Measurements from ENCODE around the gene BST1. TPM values are rescaled to one million over a fixed set of nuclear protein-coding genes. Genes with fewer than 3 reads are reported as not detected.

BST1 gene, protein sequence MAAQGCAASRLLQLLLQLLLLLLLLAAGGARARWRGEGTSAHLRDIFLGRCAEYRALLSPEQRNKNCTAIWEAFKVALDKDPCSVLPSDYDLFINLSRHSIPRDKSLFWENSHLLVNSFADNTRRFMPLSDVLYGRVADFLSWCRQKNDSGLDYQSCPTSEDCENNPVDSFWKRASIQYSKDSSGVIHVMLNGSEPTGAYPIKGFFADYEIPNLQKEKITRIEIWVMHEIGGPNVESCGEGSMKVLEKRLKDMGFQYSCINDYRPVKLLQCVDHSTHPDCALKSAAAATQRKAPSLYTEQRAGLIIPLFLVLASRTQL
- total RNA-seq: 2.6 TPM
- long read RNA-seq, partial matches to known transcripts: 0 of 4 reads
- long read RNA-seq, other reads (novel, unspliced or antisense): 1 of 4 reads

DNA sequence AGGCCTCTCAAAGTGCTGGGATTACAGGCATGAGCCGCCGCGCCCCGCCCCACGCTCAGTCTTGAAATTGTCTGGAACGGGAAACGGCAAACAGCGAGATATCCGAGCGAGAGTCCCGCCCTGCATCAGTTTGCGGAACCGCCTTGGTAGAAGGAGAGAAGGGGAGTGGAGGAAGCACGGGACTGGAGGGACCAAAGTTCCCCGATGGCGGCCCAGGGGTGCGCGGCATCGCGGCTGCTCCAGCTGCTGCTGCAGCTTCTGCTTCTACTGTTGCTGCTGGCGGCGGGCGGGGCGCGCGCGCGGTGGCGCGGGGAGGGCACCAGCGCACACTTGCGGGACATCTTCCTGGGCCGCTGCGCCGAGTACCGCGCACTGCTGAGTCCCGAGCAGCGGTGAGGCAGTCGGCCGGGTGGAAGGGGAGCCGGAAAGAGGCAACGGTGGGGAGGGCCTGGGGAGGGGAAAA, at the start of gene BST1:
Gene BST1 (plus strand): TSS at position 125 of the 463 bp plus-strand sequence. CDS start 80 bp downstream, at position 205.
- intact Hi-C loops (cut with DNase I): no loop called here
- ATAC-seq (ENCODE audit: poor library complexity) (peak; percentile 88), DNase-seq (peak; percentile 90)

DNA sequence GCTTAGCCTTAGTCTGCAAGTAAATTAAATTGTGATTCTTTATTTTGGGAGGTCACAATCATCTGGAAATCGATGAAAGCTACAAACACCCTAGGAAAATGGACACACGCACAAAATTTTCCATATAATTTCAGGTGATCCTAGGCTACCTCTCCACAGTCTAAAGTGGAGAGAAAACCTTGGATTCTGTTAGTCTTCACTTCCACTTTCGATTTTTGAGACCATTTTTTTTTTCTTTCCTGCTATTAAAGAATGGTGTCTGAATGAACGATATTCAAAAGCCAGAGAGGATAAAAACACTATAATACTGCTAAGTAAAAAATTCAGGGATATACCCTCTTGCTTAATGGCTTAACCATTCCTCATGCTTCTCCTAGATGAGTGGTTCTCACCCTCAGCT, 49.4 kb upstream of the BST1 start:
- ATAC-seq (ENCODE audit: poor library complexity) (no peak), DNase-seq (no peak)
- intact Hi-C loops (cut with DNase I): no loop called here

DNA sequence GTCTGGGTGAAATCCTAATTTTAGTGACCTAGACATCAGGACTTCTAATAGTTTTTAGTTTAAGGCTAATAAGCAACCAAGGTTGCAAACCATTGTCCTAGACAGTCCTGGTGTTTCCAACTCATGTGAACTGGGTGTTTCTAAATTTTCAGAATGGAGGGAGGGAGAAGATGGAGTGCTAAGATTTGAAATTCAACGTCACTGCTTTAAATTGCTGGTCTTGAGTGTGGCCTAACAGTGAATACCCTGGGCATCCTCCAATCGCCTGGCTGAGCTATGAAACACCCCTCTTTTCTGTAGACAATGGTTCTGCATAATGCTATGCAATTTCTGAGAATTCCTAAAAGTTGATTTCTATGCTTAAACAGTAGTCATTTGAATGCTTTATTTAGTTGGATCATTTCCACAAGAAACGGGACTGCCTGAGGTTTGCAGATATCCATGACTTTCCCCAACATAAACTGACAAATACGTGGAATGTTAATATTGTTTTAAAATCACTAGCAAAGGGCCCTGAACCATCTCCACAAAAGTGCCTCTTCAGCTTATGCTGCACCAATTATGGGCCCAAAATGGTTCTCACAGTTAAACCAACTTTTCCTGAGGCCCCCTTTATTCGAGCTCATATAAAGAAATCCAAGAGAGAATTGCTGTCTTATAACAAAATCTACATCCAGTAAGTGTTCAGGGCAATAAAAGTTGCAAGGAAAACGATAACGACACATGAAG, 48.8 kb upstream of the BST1 start:
- intact Hi-C loops (cut with DNase I): no loop called here
- DNase-seq (no peak), ATAC-seq (ENCODE audit: poor library complexity) (peak; percentile 7)

DNA sequence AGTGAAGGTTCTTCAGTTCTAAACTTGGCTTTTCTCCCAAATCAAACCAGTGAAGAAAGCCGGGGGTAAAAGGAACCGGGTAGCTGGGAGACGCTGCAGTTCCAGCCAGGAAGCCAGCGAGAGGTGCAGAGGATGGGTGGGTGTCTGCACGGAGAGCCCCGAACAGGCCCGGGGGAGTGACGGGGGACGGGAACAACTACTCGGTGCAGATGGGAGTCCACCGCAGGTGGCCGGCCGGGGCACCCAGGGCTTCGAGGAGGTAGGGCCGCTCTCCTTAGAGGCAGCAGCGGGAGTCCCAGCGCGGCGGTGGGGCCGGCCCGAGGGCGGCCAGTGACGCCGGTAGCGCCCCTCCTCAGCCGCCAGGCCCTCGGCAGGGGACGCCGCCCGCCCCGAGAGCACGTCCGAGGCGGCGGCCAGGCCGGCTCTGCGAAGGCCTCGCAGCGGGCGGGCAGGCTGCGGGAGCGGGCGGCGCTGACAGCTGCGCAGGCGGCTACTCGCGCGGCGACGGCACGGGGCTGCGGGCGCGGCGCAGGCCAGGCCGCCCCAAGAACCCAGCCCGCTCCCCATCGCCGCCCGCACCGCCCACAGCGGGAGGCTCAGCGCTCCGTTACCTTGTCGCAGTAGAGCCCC, 48.2 kb upstream of the BST1 start:
- DNase-seq: peak; percentile 71
- ATAC-seq (ENCODE audit: poor library complexity): peak; percentile 60
- intact Hi-C loops (cut with DNase I): no loop called here

DNA sequence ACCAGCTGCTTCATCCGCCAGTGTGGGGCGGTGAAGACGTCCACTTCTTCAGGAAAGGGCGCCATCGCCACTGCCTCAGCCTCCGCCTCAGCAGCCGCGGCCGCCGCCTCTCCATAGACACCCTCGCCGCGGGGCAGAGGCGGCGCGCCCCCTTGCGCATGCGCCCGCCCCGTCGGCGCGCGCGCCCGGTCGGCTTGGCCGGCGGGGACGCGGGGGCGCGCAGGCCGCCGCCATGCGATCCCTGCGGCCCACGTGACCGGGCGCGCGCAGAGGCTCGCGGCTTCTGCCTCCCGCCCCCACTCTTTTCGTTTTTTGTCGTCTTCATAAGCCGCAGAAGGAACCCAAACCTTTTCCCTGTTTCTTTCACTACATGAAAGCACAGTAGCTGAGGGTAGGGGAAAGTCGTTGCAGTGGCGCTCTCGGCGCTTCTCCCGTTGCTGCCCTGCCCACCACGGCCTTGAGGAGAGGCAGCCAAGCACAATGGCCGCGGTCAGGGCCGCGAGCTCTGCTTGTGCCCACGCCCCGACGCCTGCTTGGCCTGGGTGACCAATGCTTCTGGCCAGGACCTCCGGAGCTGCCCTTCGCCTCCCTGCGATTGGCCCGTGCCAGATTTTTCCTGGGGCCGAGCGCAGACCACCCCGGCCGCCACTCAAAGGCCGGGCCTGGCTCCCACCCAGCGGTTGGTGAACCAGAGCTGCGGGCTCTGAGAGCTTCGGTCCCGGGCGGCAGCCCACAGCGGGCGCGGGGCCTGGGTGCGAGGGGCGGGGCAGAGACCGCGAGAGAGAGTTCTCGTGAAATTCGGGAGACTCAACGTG, 47.4 kb upstream of the BST1 start, which contains the start of gene FBXL5:
Gene FBXL5 (minus strand): TSS at position 135 of the 815 bp plus-strand sequence. CDS start 70 bp downstream, at position 65.
- intact Hi-C loops (cut with DNase I): no loop called here
- peak; percentile 92 for ATAC-seq (ENCODE audit: poor library complexity)
- DNase-seq: peak; percentile 90

DNA sequence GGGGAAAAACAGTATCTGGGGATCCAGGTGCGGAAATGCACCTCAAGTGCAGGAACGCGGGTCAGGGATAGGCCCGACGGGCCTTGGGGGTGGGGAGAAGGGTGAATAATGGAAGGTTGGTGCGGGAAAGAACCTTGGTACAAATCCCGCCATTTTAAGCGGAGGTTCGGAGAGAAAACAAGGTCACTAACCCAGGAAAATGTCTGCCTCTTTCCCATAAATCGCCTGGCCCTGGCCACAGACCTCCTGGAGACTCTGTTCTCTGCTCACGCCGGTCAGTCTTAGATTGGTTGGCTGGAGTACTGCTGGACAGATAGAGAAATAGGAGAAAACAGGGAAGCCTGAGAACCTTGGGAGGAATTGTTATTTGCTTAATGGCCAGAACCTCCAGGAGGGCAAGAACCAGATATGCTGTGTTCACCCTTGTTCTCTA, 46.8 kb upstream of the BST1 start:
- DNase-seq (peak; percentile 39), ATAC-seq (ENCODE audit: poor library complexity) (peak; percentile 2)
- intact Hi-C loops (cut with DNase I): no loop called here

DNA sequence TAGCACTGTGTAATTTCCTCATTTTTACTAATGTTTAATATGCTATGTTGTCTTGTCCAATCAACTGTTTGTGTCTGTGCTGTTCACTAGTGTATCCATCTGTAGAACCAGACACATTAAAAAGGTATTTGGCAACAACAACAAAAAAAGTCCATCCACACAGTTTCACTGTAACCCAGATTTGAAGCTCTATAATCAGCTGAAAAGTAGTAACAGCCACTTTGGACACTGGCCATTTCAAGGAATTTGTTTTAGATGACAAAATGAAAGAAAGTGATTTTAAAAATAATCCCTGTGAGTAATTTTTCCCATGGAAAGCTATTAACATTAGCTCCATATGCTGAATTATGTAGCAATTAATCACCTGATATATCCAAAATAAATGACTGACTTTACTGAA, 45.5 kb upstream of the BST1 start:
- no peak for DNase-seq
- intact Hi-C loops (cut with DNase I): no loop called here

DNA sequence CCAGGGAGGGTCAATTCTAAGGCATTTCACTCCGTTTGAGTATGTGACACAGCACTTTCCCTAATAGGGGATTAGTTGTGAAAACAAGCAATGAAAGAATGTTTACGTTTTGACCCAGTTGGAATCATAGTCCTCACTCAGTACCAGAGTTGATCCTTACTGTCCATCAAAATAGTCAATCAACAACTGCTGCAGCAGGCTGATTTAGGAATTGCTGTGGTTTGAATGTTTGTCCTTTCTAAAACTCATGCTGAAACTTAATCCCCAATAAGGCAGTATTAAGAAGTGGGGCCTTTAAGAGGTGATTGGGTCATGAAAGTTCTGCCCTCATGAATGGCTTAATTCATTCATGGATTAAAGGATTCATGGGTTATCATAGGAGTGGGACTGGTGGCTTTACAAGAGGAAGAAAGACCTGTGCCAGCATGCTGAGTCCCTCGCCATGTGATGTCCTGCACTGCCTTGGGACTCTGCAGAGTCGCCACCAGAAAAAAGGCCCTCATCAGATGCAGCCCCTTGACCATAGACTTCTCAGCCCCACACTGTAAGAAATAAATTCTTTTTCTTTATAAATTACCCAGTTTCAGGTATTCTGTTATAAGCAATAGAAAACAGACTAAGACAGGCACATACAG, 44.6 kb upstream of the BST1 start:
- no peak for ATAC-seq (ENCODE audit: poor library complexity)
- intact Hi-C loops (cut with DNase I): no loop called here
- DNase-seq: no peak

More for the DNA sequence above, 45.5 kb upstream of the BST1 start:
- ATAC-seq (ENCODE audit: poor library complexity): no peak

DNA sequence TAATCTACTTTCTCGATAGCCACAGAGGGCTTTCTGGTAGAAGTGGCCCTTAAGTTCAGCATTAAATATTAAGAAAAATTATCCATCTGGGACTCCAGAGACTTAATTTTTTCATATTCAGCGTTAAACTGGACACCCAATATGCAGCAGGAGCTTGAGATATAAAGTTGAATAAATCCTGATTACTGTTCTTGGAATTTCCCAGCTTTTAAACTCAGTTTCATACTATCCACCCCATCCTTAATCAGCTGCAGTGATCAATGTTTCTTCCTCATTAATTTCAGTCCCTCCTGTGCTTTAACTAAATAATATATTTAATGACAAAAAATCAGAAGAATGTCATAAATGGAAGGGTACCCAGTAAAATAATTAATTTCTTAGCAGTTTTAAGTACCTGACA, 44.1 kb upstream of the BST1 start:
- no peak for DNase-seq
- intact Hi-C loops (cut with DNase I): no loop called here
- no peak for ATAC-seq (ENCODE audit: poor library complexity)

DNA sequence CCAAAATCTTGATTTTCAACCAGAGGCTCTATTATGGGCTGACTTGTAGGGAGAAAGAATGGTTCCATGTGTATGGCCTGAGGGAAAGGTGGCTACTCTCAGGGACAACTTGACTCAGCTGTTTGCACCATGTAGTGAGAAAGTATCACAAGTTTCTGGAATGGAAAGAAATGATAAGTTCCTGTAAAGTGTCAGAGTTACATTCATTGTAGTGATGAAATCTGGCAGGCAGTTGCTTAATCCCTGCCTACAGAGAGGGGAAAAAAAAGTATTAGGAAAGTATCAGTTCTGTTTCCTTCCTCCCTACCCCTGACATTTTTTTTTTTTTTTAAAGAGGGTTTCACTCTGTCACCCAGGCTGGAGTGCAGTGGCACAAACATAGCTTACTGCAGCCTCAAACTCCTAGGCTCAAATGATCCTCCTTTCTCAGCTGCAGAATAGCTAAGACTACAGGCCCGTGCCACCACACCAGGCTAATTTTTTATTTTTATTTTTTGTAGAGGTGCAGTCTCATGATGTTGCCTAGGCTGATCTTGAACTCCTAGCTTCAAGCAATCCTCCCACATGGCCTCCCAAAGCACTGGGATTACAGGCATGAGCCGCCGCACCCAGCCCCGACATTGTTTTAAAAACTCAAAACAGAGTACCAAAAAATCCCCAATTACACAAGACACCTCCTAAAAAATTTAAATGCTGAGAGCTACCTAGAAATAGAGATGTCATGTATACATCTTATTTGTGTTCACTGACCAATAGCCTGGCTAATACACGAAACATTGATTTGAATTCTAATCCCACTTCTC, 42.9 kb upstream of the BST1 start:
- intact Hi-C loops (cut with DNase I): no loop called here
- DNase-seq (no peak), ATAC-seq (ENCODE audit: poor library complexity) (no peak)

DNA sequence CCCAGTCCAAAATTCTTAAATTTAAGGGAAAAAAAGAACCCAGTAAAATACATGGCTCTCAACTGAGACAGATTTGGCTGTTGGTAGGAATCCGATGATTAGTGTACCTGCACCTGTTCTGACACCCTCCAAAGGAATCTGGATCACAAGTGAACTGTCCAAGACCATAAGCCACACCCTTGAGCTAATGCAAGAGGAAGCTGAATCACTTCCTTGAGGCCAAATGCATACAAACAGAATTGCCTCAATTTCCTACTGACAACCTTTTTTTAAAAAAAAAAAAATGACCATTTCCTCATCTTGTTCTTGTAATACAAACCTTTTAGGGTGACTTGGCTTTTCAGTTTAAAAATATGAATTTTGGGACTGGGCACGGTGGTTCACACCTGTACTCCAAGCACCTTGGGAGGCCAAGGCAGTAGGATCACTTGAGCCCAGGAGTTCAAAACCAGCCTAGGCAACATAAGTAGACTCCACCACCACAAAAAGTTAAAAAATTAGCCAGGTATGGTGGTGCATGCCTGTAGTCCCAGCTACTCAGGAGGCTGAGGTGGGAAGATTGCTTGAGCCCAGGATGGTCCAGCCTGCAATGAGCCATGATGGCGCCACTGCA, 37.0 kb upstream of the BST1 start:
- intact Hi-C loops (cut with DNase I): no loop called here
- ATAC-seq (ENCODE audit: poor library complexity): peak; percentile 51
- DNase-seq: no peak

DNA sequence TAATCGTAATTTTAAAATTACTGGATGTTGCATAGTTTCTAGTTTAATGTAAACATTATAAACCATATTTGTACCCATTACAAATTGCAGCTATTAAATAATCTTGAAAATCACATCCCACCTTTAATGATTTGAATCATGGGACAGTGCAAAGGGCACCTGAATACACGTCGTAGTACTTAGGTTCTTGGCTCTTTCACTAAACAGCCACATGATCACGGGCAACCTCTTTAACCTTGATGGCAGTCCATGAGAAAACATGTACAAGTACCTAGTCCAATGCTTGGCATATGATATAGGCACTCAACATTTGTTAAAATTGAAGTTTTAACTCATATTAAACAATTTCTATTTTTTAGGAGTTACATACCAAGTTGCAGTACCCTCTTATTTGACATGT, 35.9 kb upstream of the BST1 start:
- DNase-seq (no peak), ATAC-seq (ENCODE audit: poor library complexity) (no peak)
- intact Hi-C loops (cut with DNase I): no loop called here

DNA sequence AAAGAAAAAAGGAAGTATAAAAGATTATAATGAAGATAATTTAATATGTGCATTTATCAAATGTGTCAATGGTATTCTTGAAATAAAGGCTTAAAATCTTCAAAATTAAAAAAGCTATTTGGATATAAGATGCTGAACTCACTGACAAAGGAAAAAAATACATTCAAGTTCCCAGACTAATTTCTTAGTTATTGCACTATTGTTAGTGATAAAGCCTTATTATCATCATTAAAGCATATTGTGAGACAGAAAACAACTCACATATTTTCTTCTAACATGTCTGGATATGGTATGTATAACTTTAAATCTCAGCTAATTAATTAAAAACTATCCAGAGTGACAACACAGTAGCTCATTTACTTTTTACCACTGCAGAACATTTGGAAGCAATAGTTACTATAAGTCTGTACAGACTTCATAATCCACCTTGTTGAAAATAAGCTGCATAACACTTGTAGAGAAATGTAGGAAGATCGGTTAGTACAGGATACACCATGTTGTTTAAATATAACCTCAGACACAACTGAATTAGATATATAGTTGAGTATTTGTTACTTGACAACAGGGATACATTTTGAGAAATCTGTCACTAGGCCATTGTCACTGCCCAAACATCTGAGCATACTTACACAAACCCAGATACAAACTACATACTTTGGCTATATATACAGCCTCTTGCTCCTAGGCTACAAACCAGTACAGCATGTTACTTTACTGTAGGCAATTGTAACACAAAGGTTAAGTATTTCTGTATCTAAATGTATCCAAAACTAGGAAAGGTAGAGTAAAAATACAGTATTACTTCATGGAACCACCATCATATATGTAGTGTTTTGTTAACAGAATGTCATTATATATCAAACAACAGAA, 34.1 kb upstream of the BST1 start:
- intact Hi-C loops (cut with DNase I): no loop called here
- ATAC-seq (ENCODE audit: poor library complexity): no peak
- no peak for DNase-seq

DNA sequence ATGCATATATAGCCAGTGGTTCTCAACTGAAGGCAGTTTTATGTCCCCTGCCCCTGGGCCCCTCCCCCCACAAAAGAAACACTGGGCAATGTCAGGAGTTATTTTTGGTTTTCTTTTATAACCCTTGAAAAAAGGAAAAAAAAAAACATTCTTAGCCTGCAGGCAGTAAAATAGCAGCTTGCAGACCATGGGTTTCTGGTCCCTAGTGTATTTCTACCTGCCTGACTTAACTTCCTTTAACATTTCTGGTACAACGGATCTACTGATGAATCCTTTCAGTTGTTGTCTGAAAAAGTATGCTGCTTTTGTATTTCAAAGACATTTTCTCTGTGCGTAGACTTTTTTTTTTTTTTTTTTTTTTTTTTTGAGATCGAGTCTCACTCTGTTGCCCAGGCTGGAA, 32.3 kb upstream of the BST1 start:
- ATAC-seq (ENCODE audit: poor library complexity) (no peak), DNase-seq (no peak)
- intact Hi-C loops (cut with DNase I): no loop called here

DNA sequence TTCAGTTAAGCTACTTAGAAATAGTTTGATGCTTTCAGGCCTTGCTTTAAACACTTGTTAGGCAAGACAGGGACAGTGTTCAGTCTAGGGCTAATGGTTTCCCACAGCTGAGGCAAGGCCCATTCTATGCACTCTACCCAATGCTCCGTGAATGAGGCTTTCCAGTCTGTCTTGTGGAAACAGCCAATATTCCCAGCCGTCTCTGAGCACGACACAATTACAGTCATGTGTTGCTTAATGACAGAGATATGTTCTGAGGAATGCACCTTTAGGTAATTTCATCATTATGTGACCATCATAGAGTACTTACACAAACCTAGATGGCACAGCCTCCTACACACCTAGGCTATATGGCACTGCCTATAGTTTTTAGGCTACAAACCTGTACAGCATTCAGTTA, 30.8 kb upstream of the BST1 start:
- ATAC-seq (ENCODE audit: poor library complexity) (no peak), DNase-seq (no peak)
- intact Hi-C loops (cut with DNase I): no loop called here

DNA sequence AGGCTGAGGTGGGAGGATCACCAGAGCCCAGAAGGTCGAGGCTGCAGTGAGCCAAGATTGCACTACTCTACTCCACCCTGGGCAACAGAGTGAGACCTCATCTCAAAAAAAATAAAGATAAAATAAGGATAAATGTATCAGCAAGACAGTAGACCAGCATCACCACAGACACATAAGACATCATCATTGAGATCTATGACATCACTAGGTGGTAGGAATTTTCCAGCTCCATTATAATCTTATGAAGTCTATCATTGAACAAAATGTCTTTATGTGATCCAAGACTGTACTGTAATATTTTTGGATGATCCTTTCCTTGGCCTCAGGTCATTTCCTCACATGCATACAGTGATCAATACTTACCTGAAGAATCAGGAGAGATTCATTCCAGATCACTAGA, 29.5 kb upstream of the BST1 start:
- ATAC-seq (ENCODE audit: poor library complexity) (no peak), DNase-seq (no peak)
- intact Hi-C loops (cut with DNase I): no loop called here

All from Right ventricle myocardium superior (tissue), 1 donor.